ENCODE data around the gene SLC2A13. TPM values are rescaled to one million over a fixed set of nuclear protein-coding genes. Genes with fewer than 3 reads are reported as not detected.

Gene SLC2A13
- total and polyA plus RNA-seq, 2 donors from 2014 or later = 3.9 to 18.6 TPM

GRCh38 chr12:39878753-39879152, 227.1 kb downstream of the SLC2A13 start:
- no peak overlapping the region for H3K27ac ChIP-seq (ENCODE audit: low read depth in 2 of 2, low read length in 2 of 2)
- intact Hi-C loops (cut with DNase I) = no loop called here
- no peak for DNase-seq

GRCh38 chr12:39875721-39876120, 230.2 kb downstream of the SLC2A13 start:
- H3K4me3 ChIP-seq (ENCODE audit: low read length in 3 of 3) = no peak overlapping the region
- FAIRE-seq (no peak), DNase-seq (no peak)
- H3K27me3 ChIP-seq (ENCODE audit: control insufficient read depth, insufficient read depth, low read length) = no peaks in the 10 kb centered on the region
- intact Hi-C loops (cut with DNase I) = no loop called here
- TF ChIP-seq CTCF (IDR thresholded peaks at IDR 0.05; ENCODE audit: borderline replicate concordance, extremely low read depth, insufficient read depth) = no peak
- no peaks in the 10 kb centered on the region for H3K36me3 ChIP-seq (ENCODE audit: control insufficient read depth in 2 of 3, insufficient read depth in 3 of 3, low read length in 3 of 3)
- H3K9me3 ChIP-seq (ENCODE audit: control insufficient read depth in 2 of 3, insufficient read depth in 1 of 3, low read length in 3 of 3) = peaks cover 0 to 13% (median 3%) of the 10 kb centered on the region in 3 donors
- no peak overlapping the region for H3K27ac ChIP-seq (ENCODE audit: low read depth in 2 of 2, low read length in 2 of 2)
- no peak overlapping the region for H3K9ac ChIP-seq (ENCODE audit: low read length in 3 of 3)
- H3K4me1 ChIP-seq (ENCODE audit: control insufficient read depth in 2 of 3, insufficient read depth in 2 of 3, low read depth in 1 of 3, low read length in 3 of 3) = no peaks in the 10 kb centered on the region

More at GRCh38 chr12:39878753-39879152, 227.1 kb downstream of the SLC2A13 start:
- Histone ChIP-seq H3K9me3 (ENCODE audit: control insufficient read depth in 2 of 3, insufficient read depth in 1 of 3, low read length in 3 of 3) (peaks cover 0 to 13% (median 3%) of the 10 kb centered on the region in 3 donors), H3K4me3 (ENCODE audit: low read length in 3 of 3) (no peak overlapping the region), H3K9ac (ENCODE audit: low read length in 3 of 3) (no peak overlapping the region), H3K27me3 (ENCODE audit: control insufficient read depth, insufficient read depth, low read length) (no peaks in the 10 kb centered on the region), H3K4me1 (ENCODE audit: control insufficient read depth in 2 of 3, insufficient read depth in 2 of 3, low read depth in 1 of 3, low read length in 3 of 3) (no peaks in the 10 kb centered on the region), H3K36me3 (ENCODE audit: control insufficient read depth in 2 of 3, insufficient read depth in 3 of 3, low read length in 3 of 3) (no peaks in the 10 kb centered on the region)
- TF ChIP-seq CTCF (IDR thresholded peaks at IDR 0.05; ENCODE audit: borderline replicate concordance, extremely low read depth, insufficient read depth) = no peak
- FAIRE-seq = no peak

- FAIRE-seq = no peak
- no peaks in the 10 kb centered on the region for H3K27me3 ChIP-seq (ENCODE audit: control insufficient read depth, insufficient read depth, low read length)
- intact Hi-C loops (cut with DNase I) = no loop called here
- no peak overlapping the region for H3K9ac ChIP-seq (ENCODE audit: low read length in 3 of 3)
- no peak overlapping the region for H3K27ac ChIP-seq (ENCODE audit: low read depth in 2 of 2, low read length in 2 of 2)
- H3K4me3 ChIP-seq (ENCODE audit: low read length in 3 of 3) = no peak overlapping the region
- no peak for DNase-seq
- no peaks in the 10 kb centered on the region for H3K4me1 ChIP-seq (ENCODE audit: control insufficient read depth in 2 of 3, insufficient read depth in 2 of 3, low read depth in 1 of 3, low read length in 3 of 3)
- H3K36me3 ChIP-seq (ENCODE audit: control insufficient read depth in 2 of 3, insufficient read depth in 3 of 3, low read length in 3 of 3) = no peaks in the 10 kb centered on the region
- no peak for TF ChIP-seq CTCF (IDR thresholded peaks at IDR 0.05; ENCODE audit: borderline replicate concordance, extremely low read depth, insufficient read depth)
- H3K9me3 ChIP-seq (ENCODE audit: control insufficient read depth in 2 of 3, insufficient read depth in 1 of 3, low read length in 3 of 3) = peaks cover 0 to 13% (median 3%) of the 10 kb centered on the region in 3 donors
These were observed 231.1 kb downstream of the SLC2A13 start for GRCh38 chr12:39874785-39875184.

- H3K4me1 ChIP-seq (ENCODE audit: control insufficient read depth in 2 of 3, insufficient read depth in 2 of 3, low read depth in 1 of 3, low read length in 3 of 3) = no peaks in the 10 kb centered on the region
- no peak overlapping the region for H3K9ac ChIP-seq (ENCODE audit: low read length in 3 of 3)
- no peak for DNase-seq
- H3K9me3 ChIP-seq (ENCODE audit: control insufficient read depth in 2 of 3, insufficient read depth in 1 of 3, low read length in 3 of 3) = peaks cover 0 to under 1% (median 0%) of the 10 kb centered on the region in 3 donors
- H3K27me3 ChIP-seq (ENCODE audit: control insufficient read depth, insufficient read depth, low read length) = no peaks in the 10 kb centered on the region
- no peak overlapping the region for H3K27ac ChIP-seq (ENCODE audit: low read depth in 2 of 2, low read length in 2 of 2)
- intact Hi-C loops (cut with DNase I) = no loop called here
- no peak for FAIRE-seq
- H3K4me3 ChIP-seq (ENCODE audit: low read length in 3 of 3) = no peak overlapping the region
- TF ChIP-seq CTCF (IDR thresholded peaks at IDR 0.05; ENCODE audit: borderline replicate concordance, extremely low read depth, insufficient read depth) = no peak
- H3K36me3 ChIP-seq (ENCODE audit: control insufficient read depth in 2 of 3, insufficient read depth in 3 of 3, low read length in 3 of 3) = no peaks in the 10 kb centered on the region
These were observed 232.8 kb downstream of the SLC2A13 start for GRCh38 chr12:39873065-39873464.
